ENCODE measurements around the gene CBX8.

DNA sequence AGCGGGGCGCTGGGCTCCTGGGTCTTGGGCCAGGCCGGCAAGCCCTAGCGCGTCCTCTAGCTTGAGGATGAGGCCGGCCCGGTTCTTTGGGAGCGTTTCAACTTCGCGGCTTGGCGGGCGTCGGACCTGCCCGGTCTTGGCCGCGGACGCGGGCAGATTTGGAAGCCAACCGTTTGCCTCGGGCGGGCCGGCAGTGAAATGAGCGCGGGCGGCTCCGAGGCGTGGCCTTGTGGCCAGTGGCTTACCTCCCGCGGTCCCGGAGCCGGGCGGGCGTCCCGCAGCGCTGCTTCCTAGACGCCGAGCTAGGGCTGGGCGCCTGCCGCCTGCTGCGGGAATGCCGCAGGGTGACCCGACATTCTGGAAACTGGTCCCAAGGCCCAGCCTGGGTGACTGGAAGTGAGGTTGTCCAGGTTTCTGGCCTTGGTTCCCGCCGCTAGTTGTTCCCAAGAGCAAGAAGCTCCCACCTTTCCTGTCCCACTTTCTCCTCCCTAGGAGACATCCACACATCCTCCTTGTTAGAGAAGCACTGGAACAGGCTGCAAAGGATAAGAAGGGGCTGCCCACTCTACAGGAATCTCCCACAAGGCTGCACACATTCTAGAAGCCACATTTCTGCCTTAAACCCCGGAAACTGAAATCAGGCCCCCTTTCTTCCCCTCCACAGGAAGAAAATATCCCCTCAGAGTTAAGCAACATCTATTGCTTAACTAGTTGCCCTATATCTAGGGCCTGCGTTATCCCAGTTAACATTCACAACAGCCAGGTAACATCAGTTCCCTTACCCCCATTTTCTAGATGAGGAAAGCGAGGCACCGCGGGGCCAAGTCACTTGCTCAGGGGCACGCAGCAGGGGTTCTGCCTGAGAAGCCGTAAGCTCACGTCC, 4.5 kb upstream of the CBX8 start:
- TF ChIP-seq, protein P1, sequence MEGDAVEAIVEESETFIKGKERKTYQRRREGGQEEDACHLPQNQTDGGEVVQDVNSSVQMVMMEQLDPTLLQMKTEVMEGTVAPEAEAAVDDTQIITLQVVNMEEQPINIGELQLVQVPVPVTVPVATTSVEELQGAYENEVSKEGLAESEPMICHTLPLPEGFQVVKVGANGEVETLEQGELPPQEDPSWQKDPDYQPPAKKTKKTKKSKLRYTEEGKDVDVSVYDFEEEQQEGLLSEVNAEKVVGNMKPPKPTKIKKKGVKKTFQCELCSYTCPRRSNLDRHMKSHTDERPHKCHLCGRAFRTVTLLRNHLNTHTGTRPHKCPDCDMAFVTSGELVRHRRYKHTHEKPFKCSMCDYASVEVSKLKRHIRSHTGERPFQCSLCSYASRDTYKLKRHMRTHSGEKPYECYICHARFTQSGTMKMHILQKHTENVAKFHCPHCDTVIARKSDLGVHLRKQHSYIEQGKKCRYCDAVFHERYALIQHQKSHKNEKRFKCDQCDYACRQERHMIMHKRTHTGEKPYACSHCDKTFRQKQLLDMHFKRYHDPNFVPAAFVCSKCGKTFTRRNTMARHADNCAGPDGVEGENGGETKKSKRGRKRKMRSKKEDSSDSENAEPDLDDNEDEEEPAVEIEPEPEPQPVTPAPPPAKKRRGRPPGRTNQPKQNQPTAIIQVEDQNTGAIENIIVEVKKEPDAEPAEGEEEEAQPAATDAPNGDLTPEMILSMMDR (IDR thresholded peaks at IDR 0.05): no peak
- TF ChIP-seq ZFX (IDR thresholded peaks at IDR 0.05; ENCODE audit: borderline replicate concordance): no peak

Measured in 22Rv1 (cell line).